Stimulated activated CD4-positive, alpha-beta T cell treated with anti-CD3 and anti-CD28 coated beads, TNF-alpha, amount 100 ng/mL, for 24 hours (primary cell): ENCODE data around the gene NR1D2.
A peak's percentile ranks its signal among the peaks of the same experiment; 100 is the strongest.

Source experiments
- DNase-seq, 3 experiments: peaks; one replicate each; pipeline ENCODE4 v3.0.0-alpha.2; 2020; ENCODE audit warnings: low read depth in 3 of 3

Gene NR1D2

GRCh38 chr3:23964537-23965235, 19.6 kb downstream of the NR1D2 start:
- DNase-seq: no peak

- no peak for DNase-seq
Observed at GRCh38 chr3:23966328-23966727, 21.2 kb downstream of the NR1D2 start.

- no peak for DNase-seq
Observed at GRCh38 chr3:23968463-23969184, 23.5 kb downstream of the NR1D2 start.

DNA sequence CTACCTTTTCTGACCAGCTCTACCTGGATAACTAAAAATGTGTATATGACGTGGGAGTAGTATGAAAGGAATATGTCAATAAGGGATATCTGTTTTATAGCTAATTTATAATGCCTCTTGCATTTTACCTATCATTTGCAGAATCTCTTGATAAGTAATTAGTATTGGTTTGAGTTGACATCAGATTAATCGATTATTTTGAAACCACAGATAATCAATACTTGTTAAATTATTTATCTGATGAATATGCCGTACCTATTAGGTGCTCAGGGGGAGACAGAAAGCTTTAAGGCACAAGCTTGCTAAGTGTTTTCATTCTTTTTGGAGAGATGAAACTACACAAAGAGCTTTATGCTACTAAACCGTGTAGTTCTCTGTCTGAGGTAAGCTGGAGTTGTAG, 24.3 kb downstream of the NR1D2 start:
- DNase-seq: no peak

DNA sequence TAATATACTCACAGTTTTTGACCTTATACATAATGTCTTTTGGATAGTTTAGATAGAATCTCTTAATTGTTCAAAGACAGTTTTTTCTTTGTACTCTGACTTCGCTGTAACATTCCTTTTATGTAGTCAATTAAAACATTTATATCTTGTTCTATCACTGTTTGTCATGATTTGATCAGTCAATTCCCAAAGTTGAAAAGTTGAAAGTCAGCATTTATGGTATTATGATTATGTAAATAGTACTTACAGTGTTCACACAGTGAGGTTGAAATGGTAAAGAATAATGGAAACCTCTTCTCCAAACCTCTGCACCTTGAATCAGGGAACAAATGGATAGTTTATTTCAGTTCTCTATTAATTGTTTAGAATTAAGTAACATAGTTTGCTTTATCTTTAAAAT, 26.6 kb downstream of the NR1D2 start:
- no peak for DNase-seq

- DNase-seq: no peak
Observed at GRCh38 chr3:23976555-23976954, 31.5 kb downstream of the NR1D2 start.

DNA sequence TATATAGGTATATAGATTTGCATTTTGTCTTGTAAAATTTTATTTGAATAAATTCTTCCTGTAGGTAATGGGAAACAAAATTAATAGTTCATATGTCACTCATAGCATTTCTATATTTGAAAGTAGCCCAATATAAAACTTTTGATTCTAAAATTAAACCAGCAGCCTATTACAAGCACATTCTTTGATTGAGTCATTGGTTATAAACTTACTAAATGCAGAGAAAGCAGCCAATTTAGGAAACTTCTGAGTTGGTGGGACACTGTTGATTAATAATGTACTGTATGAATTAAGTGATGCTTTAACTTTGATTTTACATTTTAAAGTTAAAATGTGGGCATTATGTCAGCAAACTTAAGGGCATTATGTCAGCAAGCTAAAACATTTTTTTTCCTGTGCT, 34.5 kb downstream of the NR1D2 start:
- DNase-seq: no peak

DNA sequence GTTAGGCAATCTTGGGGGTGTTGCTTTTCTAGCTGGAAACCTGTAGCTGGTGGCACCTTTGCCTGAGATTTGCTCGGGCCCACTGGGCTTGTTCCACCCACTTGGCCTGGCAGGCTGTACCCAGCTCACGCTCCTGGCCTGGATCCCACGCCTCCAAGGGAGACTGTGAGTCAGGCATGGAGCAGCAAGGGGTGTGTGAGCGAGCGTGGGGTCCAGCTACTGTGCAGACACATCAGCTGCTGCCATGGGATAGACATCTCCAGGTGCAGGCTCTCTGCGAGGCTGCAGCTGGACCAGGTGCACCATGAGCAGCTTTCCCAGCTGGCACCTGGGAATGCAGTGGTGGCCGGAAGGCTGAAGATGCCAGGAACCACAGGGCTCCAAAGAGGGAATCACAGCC, 36.0 kb downstream of the NR1D2 start:
- DNase-seq: no peak

DNA sequence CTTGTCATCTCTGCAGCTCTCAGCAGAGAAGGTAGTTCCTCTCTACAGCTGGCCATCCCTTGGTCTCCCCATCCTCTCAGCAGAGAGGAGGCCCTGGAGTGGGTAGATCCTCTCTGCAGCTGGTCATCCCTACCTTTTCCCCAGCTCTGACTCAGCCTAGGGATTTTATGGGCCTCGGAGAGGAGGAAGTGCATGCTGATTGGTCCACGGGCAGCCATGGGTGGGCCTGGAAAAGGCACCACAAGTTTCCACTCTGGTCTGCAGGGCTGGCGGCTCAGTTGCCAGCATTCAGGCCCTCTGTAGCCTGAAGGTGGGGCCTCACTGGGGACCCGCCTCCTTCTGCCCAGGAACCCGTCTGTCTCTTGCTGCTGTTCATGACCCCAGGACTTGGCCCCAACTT, 36.9 kb downstream of the NR1D2 start:
- DNase-seq: no peak

- DNase-seq: no peak
Observed at GRCh38 chr3:23984934-23985333, 39.8 kb downstream of the NR1D2 start.

DNA sequence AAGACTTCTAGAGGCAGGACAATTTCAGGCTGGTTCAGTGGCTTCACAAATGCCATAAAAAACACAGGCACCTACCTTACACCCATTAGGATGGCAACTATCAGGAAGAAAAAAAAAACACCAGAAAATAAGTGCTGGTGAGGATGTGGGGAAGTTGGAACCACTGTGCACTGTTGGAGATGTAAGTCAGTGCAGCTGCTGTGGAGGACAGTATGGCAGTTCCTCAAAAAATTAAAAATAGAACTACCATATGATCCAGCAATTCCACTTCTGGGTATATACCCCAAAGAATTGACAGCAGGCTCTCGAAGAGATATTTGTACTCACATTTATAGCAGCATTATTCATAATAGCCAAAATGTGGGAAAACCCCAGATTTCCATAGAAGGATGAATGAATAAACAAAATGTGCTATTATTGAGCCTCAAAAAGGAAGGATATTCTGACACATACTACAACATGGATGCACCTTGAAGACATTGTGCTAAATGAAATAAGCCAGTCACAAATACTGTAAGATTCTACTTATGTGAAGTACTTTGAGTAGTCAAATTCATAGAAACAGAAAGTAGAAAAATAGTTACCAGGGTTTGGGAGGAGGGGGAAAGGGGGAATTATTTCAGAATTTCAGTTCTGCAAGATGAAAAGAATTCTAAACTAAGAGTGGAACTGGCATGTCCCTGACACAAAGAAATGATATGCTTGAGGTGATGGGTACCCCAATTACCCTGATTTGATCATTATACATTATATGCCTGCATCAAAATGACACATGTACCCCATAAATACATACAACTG, 40.9 kb downstream of the NR1D2 start:
- no peak for DNase-seq

DNA sequence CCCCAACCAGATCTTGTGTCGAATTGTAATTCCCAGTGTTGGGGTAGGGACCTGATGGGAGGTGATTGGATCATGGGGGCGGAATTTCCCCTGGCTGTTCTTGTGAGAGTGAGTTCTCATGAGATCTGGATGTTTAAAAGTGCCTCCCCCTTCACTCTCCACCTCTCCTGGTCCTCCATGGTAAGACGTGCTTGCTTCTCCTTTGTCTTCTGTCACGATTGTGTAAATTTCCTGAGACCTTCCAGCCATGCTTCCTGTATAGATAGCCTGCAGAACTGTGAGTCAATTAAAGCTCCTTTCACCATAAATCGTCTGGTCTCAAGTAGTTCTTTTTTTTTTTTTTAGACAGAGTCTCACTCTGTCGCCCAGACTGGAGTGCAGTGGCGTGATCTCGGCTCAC, 42.3 kb downstream of the NR1D2 start:
- DNase-seq: no peak

DNA sequence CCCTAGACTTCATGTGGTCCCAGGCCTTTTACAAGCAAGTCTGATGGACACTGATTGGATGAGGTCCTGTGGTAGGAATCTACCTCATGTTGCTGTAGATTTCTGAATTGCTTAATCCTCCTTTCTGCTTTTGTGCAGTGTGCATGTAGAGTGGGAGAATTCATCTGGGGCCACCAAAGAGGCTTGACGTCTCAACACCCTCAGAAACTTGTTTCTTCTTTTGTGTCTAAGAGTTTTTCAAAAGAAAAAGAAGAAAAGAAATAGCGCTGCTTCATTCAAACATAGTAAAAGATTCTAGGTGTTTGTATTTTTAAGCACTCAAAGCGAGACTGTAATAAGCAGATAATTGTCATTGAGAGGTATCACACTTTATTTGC, 46.2 kb downstream of the NR1D2 start:
- DNase-seq: no peak

DNA sequence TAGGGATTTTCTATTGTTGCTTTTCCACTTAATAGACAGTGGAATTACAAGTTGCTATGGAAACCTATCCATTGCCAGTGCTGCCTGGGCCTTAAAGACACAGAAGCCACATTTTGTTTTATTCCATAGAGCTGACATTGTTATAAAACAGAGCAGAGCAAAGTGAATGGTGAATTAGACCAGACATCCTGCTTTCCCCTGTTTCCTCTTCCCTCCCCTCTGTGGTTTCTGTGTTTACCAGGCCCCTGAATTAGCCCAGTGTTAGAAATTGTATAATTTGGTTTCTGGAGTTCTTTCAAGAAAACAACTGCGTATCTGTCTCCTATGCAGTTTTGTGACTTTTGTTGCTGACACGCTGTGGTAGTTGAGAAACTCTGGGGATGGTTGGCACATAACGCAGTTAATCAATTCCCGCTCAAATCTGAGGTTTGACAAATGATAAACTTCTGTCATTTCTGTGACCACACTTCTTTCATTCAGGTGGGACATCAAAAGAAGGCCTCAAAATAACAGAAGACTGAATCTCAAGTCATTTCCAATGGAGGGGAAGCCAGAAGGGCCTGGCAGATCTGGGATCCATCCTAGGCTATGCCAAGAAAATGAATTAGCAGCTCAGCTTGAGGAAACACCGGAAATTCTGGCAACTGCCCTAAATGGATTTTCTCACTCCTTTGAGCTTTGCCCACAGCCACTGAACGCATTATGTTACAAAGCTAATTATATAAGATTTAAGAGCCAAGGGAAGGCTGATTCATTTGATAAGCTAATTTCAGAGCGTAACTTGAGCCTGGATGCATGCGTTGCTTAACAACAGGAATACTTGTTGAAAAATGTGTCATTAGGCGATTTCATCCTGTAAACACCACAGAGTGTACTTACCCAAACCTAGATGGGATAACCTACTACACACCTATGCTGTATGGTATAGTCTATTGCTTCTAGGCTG, 46.9 kb downstream of the NR1D2 start:
- DNase-seq: no peak

DNA sequence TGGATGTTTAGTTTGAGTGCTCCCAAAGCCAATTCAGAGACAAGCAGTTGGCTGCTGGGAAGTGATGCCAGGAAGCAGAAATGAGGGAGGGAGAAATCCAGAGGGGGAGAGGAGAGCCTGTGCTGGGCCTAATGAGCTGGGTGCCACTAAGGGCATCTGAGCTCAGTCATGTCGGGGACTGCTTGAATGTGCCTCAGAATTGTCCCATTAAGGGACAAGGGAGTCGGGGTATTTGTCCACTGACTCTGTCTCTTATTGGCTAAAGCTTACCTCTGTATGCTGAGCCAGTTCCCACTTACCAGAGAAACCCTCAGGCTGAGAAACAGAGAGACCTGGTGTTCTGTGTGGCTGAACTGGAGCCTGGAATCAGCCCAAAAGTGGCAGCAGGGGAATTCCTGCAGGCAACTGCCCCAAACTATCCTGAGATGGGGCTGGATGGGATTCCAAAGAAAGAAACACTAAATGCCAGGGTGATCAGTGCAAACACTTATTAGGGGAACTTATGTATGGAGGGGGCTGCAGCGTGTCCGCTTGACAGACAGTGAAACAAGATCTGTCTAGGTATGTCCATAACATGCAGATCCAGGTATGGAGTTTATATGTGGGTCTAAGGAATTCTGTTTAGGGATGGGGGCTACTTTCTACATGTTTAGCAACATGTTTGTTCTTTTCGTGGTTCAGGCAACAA, 48.6 kb downstream of the NR1D2 start:
- DNase-seq: no peak

GRCh38 chr3:23994244-23994569, 49.1 kb downstream of the NR1D2 start:
- DNase-seq: no peak

DNA sequence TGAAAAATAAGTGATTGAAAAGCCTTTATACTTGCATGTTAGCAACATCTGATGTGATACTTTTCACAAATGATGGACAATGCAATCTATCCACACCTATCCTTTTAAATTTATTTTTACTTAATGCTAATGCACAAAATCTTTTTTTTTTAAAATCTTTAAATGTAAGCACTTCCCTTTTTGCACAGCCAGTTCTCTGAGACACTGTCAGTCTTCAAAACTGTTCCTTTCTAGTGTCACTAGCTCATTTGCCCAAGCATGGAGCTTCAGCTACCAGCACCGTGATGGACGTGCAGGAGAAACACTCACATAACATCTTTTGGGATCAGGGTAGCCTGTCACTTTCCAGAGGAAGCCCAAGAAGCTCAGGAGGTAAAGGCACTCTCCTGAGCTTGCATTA, 50.1 kb downstream of the NR1D2 start:
- no peak for DNase-seq

DNA sequence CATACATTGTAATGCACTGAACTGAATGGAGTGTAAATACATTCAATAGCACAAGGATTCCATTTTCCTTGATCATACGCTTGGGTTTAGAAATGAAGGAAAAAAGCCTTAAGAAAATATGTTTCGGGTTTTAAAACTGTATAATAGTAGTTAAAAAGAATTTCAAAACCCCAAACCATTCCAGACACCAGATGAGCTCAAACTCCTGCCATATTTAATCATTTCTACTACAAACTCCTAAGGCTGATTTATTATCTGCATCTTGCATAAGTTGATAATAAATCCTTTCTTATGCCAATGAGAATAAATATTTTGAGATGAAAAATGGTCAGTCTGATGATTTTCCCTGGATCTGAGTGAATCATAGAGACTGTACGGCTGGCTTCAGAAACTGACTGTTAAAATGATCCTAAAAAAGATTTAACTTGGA, 51.0 kb downstream of the NR1D2 start:
- no peak for DNase-seq

GRCh38 chr3:23999012-23999641, 54.0 kb downstream of the NR1D2 start:
- peak; percentile 39 to 69 (median 45) for DNase-seq

- no peak for DNase-seq
Observed at GRCh38 chr3:24002129-24002528, 57.0 kb downstream of the NR1D2 start.

GRCh38 chr3:24003466-24003865, 58.4 kb downstream of the NR1D2 start:
- DNase-seq: no peak
